Iris pigment epithelial cell (primary cell): ENCODE results near the gene SLC35B2.

ENCODE experiments used
- DNase-seq: peaks from one replicate; pipeline ENCODE4 v3.0.0-alpha.2; 2011; ENCODE audit warnings: low read depth

SLC35B2 gene

GRCh38 chr6:44257025-44257752, at the start of gene SLC35B2:
Gene SLC35B2, minus strand, starts transcription at chr6:44257528. Its CDS starts 118 bp downstream, at chr6:44257410.
- peak; percentile 81 for DNase-seq

- no peak for DNase-seq
Observed at GRCh38 chr6:44306710-44307109, 49.4 kb upstream of the SLC35B2 start.

GRCh38 chr6:44305200-44305725, 47.9 kb upstream of the SLC35B2 start:
- no peak for DNase-seq

- peak; percentile 55 for DNase-seq
Observed at GRCh38 chr6:44304282-44305199, 47.2 kb upstream of the SLC35B2 start.

GRCh38 chr6:44303842-44304241, 46.5 kb upstream of the SLC35B2 start:
- no peak for DNase-seq

GRCh38 chr6:44302856-44303255, 45.5 kb upstream of the SLC35B2 start:
- DNase-seq, result no peak

- no peak for DNase-seq
Observed at GRCh38 chr6:44301782-44302564, 44.6 kb upstream of the SLC35B2 start.

- DNase-seq, result no peak
Observed at GRCh38 chr6:44301106-44301505, 43.8 kb upstream of the SLC35B2 start.

GRCh38 chr6:44300292-44300823, 43.0 kb upstream of the SLC35B2 start:
- DNase-seq, result no peak

GRCh38 chr6:44298864-44299263, 41.5 kb upstream of the SLC35B2 start:
- no peak for DNase-seq

GRCh38 chr6:44298055-44298803, 40.9 kb upstream of the SLC35B2 start:
- DNase-seq, result no peak

- peak; percentile 39 for DNase-seq
Observed at GRCh38 chr6:44297063-44298038, 40.0 kb upstream of the SLC35B2 start.

GRCh38 chr6:44294832-44295791, 37.8 kb upstream of the SLC35B2 start:
- no peak for DNase-seq

GRCh38 chr6:44292661-44293365, 35.5 kb upstream of the SLC35B2 start:
- DNase-seq, result no peak

- no peak for DNase-seq
Observed at GRCh38 chr6:44291841-44292240, 34.5 kb upstream of the SLC35B2 start.

GRCh38 chr6:44289726-44290260, 32.5 kb upstream of the SLC35B2 start:
- DNase-seq, result no peak

GRCh38 chr6:44286747-44287146, 29.4 kb upstream of the SLC35B2 start:
- DNase-seq, result no peak

- no peak for DNase-seq
Observed at GRCh38 chr6:44286285-44286565, 28.9 kb upstream of the SLC35B2 start.
